ENCODE results near the gene ZNF469. TPM values are rescaled to one million over a fixed set of nuclear protein-coding genes. Genes with fewer than 3 reads are reported as not detected.

ZNF469 gene
- total and polyA plus RNA-seq, 9 of the 15 experiments (the other 6 are each of a cell fraction or from before 2014, with no cell fraction given), result 0.01 to 0.04 TPM; not detected in 7

DNA sequence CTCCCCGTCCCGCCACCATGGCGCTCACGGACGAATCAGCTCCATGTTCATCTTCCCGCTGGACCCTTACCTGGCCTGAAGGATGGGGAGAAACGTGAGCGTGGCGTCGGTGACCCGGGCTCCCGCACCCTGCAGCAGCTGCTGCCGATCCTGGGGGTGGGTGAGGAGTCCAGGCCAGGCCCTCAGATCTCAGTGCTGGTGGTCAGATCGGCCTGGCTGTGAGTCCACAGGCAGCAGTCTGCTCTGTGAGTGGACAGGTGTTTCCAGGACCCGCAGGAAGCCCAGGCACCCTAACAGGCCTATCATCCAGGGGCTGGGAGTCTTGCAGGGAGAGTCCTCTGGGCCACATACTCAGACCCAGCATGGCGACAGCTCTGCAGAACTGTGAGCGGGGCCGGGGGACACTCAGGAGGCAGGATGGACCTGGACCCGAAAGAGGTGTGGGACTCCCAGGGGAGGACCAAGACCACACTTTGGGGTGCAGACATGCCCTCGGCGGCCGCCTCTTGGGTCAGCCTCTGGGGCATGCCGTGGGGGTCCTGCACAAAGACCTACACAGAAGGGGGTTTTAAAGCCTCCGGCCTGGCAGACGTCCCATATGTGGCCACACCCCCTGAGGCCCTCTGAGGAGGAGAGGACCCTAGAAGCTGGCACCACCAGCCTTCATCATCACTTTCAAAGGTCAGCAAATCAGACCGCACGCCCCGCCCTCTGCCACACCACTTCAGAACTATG, 27.2 kb upstream of the ZNF469 start (continued):
- TF ChIP-seq, protein P1, sequence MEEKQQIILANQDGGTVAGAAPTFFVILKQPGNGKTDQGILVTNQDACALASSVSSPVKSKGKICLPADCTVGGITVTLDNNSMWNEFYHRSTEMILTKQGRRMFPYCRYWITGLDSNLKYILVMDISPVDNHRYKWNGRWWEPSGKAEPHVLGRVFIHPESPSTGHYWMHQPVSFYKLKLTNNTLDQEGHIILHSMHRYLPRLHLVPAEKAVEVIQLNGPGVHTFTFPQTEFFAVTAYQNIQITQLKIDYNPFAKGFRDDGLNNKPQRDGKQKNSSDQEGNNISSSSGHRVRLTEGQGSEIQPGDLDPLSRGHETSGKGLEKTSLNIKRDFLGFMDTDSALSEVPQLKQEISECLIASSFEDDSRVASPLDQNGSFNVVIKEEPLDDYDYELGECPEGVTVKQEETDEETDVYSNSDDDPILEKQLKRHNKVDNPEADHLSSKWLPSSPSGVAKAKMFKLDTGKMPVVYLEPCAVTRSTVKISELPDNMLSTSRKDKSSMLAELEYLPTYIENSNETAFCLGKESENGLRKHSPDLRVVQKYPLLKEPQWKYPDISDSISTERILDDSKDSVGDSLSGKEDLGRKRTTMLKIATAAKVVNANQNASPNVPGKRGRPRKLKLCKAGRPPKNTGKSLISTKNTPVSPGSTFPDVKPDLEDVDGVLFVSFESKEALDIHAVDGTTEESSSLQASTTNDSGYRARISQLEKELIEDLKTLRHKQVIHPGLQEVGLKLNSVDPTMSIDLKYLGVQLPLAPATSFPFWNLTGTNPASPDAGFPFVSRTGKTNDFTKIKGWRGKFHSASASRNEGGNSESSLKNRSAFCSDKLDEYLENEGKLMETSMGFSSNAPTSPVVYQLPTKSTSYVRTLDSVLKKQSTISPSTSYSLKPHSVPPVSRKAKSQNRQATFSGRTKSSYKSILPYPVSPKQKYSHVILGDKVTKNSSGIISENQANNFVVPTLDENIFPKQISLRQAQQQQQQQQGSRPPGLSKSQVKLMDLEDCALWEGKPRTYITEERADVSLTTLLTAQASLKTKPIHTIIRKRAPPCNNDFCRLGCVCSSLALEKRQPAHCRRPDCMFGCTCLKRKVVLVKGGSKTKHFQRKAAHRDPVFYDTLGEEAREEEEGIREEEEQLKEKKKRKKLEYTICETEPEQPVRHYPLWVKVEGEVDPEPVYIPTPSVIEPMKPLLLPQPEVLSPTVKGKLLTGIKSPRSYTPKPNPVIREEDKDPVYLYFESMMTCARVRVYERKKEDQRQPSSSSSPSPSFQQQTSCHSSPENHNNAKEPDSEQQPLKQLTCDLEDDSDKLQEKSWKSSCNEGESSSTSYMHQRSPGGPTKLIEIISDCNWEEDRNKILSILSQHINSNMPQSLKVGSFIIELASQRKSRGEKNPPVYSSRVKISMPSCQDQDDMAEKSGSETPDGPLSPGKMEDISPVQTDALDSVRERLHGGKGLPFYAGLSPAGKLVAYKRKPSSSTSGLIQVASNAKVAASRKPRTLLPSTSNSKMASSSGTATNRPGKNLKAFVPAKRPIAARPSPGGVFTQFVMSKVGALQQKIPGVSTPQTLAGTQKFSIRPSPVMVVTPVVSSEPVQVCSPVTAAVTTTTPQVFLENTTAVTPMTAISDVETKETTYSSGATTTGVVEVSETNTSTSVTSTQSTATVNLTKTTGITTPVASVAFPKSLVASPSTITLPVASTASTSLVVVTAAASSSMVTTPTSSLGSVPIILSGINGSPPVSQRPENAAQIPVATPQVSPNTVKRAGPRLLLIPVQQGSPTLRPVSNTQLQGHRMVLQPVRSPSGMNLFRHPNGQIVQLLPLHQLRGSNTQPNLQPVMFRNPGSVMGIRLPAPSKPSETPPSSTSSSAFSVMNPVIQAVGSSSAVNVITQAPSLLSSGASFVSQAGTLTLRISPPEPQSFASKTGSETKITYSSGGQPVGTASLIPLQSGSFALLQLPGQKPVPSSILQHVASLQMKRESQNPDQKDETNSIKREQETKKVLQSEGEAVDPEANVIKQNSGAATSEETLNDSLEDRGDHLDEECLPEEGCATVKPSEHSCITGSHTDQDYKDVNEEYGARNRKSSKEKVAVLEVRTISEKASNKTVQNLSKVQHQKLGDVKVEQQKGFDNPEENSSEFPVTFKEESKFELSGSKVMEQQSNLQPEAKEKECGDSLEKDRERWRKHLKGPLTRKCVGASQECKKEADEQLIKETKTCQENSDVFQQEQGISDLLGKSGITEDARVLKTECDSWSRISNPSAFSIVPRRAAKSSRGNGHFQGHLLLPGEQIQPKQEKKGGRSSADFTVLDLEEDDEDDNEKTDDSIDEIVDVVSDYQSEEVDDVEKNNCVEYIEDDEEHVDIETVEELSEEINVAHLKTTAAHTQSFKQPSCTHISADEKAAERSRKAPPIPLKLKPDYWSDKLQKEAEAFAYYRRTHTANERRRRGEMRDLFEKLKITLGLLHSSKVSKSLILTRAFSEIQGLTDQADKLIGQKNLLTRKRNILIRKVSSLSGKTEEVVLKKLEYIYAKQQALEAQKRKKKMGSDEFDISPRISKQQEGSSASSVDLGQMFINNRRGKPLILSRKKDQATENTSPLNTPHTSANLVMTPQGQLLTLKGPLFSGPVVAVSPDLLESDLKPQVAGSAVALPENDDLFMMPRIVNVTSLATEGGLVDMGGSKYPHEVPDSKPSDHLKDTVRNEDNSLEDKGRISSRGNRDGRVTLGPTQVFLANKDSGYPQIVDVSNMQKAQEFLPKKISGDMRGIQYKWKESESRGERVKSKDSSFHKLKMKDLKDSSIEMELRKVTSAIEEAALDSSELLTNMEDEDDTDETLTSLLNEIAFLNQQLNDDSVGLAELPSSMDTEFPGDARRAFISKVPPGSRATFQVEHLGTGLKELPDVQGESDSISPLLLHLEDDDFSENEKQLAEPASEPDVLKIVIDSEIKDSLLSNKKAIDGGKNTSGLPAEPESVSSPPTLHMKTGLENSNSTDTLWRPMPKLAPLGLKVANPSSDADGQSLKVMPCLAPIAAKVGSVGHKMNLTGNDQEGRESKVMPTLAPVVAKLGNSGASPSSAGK (IDR thresholded peaks at IDR 0.05), result no peak
- TF ChIP-seq NR3C1 (CRISPR knock-in tag; IDR thresholded peaks at IDR 0.05), result no peak
- TF ChIP-seq SRSF1 (IDR thresholded peaks at IDR 0.05; ENCODE audit: low read depth, low read length), result no peak
- TF ChIP-seq NFIC (IDR thresholded peaks at IDR 0.05), result no peak
- TF ChIP-seq OTX1 (CRISPR knock-in tag; IDR thresholded peaks at IDR 0.05), result no peak
- no peak for TF ChIP-seq RBFOX2 (IDR thresholded peaks at IDR 0.05; ENCODE audit: low read depth, low read length)
- TF ChIP-seq ZSCAN32 (CRISPR knock-in tag; IDR thresholded peaks at IDR 0.05), result no peak
- TF ChIP-seq ZBTB7A (IDR thresholded peaks at IDR 0.05; ENCODE audit: borderline replicate concordance, control insufficient read depth, low read depth, low read length), result no peak
- TF ChIP-seq DNMT1 (IDR thresholded peaks at IDR 0.05), result no peak
- TF ChIP-seq MAFG (tag; conservative IDR thresholded peaks at IDR 0.05), result no peak

Data from K562 (cell line).